SK-N-MC (cell line): ENCODE measurements around the gene PXDC1.

Experiments used
- EZH2 ChIP-seq: fragments of 200-600 bp; sonication (generic); IDR thresholded peaks from one replicate; pipeline ENCODE4 v1.6.1; 2017; ENCODE audit warnings: antibody characterized with exemption
- FOXP2 ChIP-seq: optimal IDR thresholded peaks from 2 replicates; pipeline ENCODE3; 2011; ENCODE audit warnings: mild to moderate bottlenecking, moderate library complexity; ENCODE audit not compliant: insufficient read depth; ENCODE audit errors: extremely low read length, control extremely low read depth
- POLR2AphosphoS5 ChIP-seq: IDR thresholded peaks from 2 replicates; pipeline ENCODE4 v1.6.1; 2012; ENCODE audit warnings: mild to moderate bottlenecking, low read depth, low read length, borderline replicate concordance

GRCh38 chr6:3740551-3741476 lies 10.7 kb downstream of the PXDC1 start:
- no peak for TF ChIP-seq POLR2AphosphoS5
- no peak for TF ChIP-seq EZH2
- TF ChIP-seq FOXP2: no peak
